HEK293 (cell line): ENCODE data around the gene TANC1.

Experiments
- CTCF ChIA-PET: fragments of 350-600 bp; formaldehyde crosslinking; extraction: SDS; loops from one replicate; lab custom pipeline; 2021; ENCODE audit warnings: antibody characterized with exemption; lab: Yijun Ruan, JAX
- POLR2A ChIA-PET: fragments of 300-600 bp; formaldehyde crosslinking; extraction: SDS; loops from one replicate; lab custom pipeline; 2020; ENCODE audit warnings: antibody characterized with exemption, inconsistent platforms; lab: Yijun Ruan, JAX
- H3K27ac ChIP-seq: fragments of 200-500 bp; sonication (Bioruptor generic); 2 replicates; pipeline ENCODE4 v1.5.1; 2014; ENCODE audit warnings: low read depth, low read length, control low read depth, inconsistent platforms; ENCODE audit errors: extremely low read depth
- H3K36me3 ChIP-seq, 2 experiments: fragments of 200-500 bp in 1 of 2; sonication (Bioruptor generic) in 1 of 2; 1 replicate in 1 of 2; 2 replicates in 1 of 2; pipeline ENCODE4 v1.5.1; 2014 to 2017; ENCODE audit warnings: inconsistent platforms in 2 of 2, low read length in 2 of 2; ENCODE audit not compliant: control insufficient read depth in 2 of 2, insufficient read depth in 1 of 2
- H3K4me1 ChIP-seq: fragments of 200-500 bp; sonication (Bioruptor generic); 2 replicates; pipeline ENCODE4 v1.5.1; 2014; ENCODE audit warnings: mild to moderate bottlenecking, low read length, inconsistent platforms; ENCODE audit not compliant: control insufficient read depth, insufficient read depth
- H3K4me3 ChIP-seq: 2 replicates; pipeline ENCODE4 v1.5.1; 2011; ENCODE audit warnings: low read depth, mild to moderate bottlenecking, control low read depth, low read length, moderate library complexity
- H3K9me3 ChIP-seq: fragments of 200-500 bp; sonication (Bioruptor generic); 2 replicates; pipeline ENCODE4 v1.5.1; 2014; ENCODE audit warnings: low read depth, low read length, inconsistent platforms; ENCODE audit not compliant: control insufficient read depth, insufficient read depth
- GLI4 ChIP-seq: fragments of 450-650 bp; formaldehyde crosslinking; IDR thresholded peaks from 2 replicates; pipeline ENCODE4 v1.5.1; 2016; ENCODE audit warnings: missing biosample characterization, missing genetic modification characterization
- HOXD13 ChIP-seq: sonication (generic); formaldehyde crosslinking; IDR thresholded peaks from 2 replicates; pipeline ENCODE4 v1.8.0; 2022; ENCODE audit warnings: missing genetic modification reagents, borderline replicate concordance
- PATZ1 ChIP-seq: fragments of 450-650 bp; formaldehyde crosslinking; IDR thresholded peaks from 2 replicates; pipeline ENCODE4 v1.5.1; 2016; ENCODE audit warnings: missing biosample characterization, missing genetic modification characterization
- PRDM6 ChIP-seq: fragments of 450-650 bp; formaldehyde crosslinking; IDR thresholded peaks from 2 replicates; pipeline ENCODE4 v1.5.1; 2017; ENCODE audit warnings: missing biosample characterization, missing genetic modification characterization
- REPIN1 ChIP-seq: fragments of 450-650 bp; formaldehyde crosslinking; IDR thresholded peaks from 2 replicates; pipeline ENCODE4 v1.5.1; 2017; ENCODE audit warnings: missing biosample characterization, missing genetic modification characterization, low read depth
- SCRT1 ChIP-seq: fragments of 450-650 bp; formaldehyde crosslinking; IDR thresholded peaks from 2 replicates; pipeline ENCODE4 v1.5.1; 2016; ENCODE audit warnings: missing biosample characterization, missing genetic modification characterization, borderline replicate concordance
- SCRT2 ChIP-seq: fragments of 450-650 bp; formaldehyde crosslinking; IDR thresholded peaks from 2 replicates; pipeline ENCODE4 v1.5.1; 2016; ENCODE audit warnings: missing biosample characterization, missing genetic modification characterization
- ZFHX2 ChIP-seq: fragments of 450-650 bp; formaldehyde crosslinking; conservative IDR thresholded peaks from 2 replicates; pipeline ENCODE4 v1.5.1; 2016; ENCODE audit warnings: missing biosample characterization, missing genetic modification characterization
- ZNF114 ChIP-seq: fragments of 450-650 bp; formaldehyde crosslinking; IDR thresholded peaks from 2 replicates; pipeline ENCODE4 v1.5.0; 2017; ENCODE audit warnings: missing biosample characterization, missing genetic modification characterization
- ZNF140 ChIP-seq: fragments of 450-650 bp; formaldehyde crosslinking; IDR thresholded peaks from 2 replicates; pipeline ENCODE4 v1.5.1; 2016; ENCODE audit warnings: missing biosample characterization, missing genetic modification characterization
- ZNF266 ChIP-seq: fragments of 450-650 bp; formaldehyde crosslinking; IDR thresholded peaks from 2 replicates; pipeline ENCODE4 v1.5.1; 2016; ENCODE audit warnings: missing biosample characterization, missing genetic modification characterization, low read depth
- ZNF274 ChIP-seq, 2 experiments: fragments of 200-500 bp in 1 of 2; fragments of 450-650 bp in 1 of 2; sonication (Bioruptor generic) in 1 of 2; formaldehyde crosslinking in 1 of 2; IDR thresholded peaks; 2 replicates each; pipeline versions ENCODE4 v1.5.1 to v1.6.1; 2014 to 2016; ENCODE audit warnings: borderline replicate concordance in 1 of 2, inconsistent platforms in 1 of 2, low read length in 1 of 2, missing biosample characterization in 1 of 2, missing genetic modification characterization in 1 of 2
- ZNF302 ChIP-seq: fragments of 450-650 bp; formaldehyde crosslinking; IDR thresholded peaks from 2 replicates; pipeline ENCODE4 v1.5.1; 2016; ENCODE audit warnings: missing biosample characterization, missing genetic modification characterization, low read depth
- ZNF335 ChIP-seq: fragments of 450-650 bp; formaldehyde crosslinking; conservative IDR thresholded peaks from 2 replicates; pipeline ENCODE4 v1.5.1; 2016; ENCODE audit warnings: missing biosample characterization, missing genetic modification characterization
- ZNF37A ChIP-seq: fragments of 450-650 bp; IDR thresholded peaks from 2 replicates; pipeline ENCODE4 v1.5.1; 2018; ENCODE audit warnings: missing biosample characterization, missing genetic modification characterization
- ZNF501 ChIP-seq: fragments of 450-650 bp; formaldehyde crosslinking; IDR thresholded peaks from 2 replicates; pipeline ENCODE4 v1.5.1; 2016; ENCODE audit warnings: missing biosample characterization, missing genetic modification characterization
- ZNF529 ChIP-seq: fragments of 450-650 bp; formaldehyde crosslinking; IDR thresholded peaks from 2 replicates; pipeline ENCODE4 v1.5.1; 2017; ENCODE audit warnings: missing genetic modification characterization, missing biosample characterization; ENCODE audit not compliant: insufficient replicate concordance
- ZNF571 ChIP-seq: fragments of 450-650 bp; formaldehyde crosslinking; IDR thresholded peaks from 2 replicates; pipeline ENCODE4 v1.5.0; 2017; ENCODE audit warnings: missing biosample characterization, missing genetic modification characterization
- ZNF830 ChIP-seq: fragments of 450-650 bp; IDR thresholded peaks from 2 replicates; pipeline ENCODE4 v1.5.0; 2018; ENCODE audit warnings: missing biosample characterization, missing genetic modification characterization, low read depth, mild to moderate bottlenecking, moderate library complexity
- ZSCAN16 ChIP-seq: fragments of 450-650 bp; formaldehyde crosslinking; IDR thresholded peaks from 2 replicates; pipeline ENCODE4 v1.5.1; 2016; ENCODE audit warnings: missing biosample characterization, missing genetic modification characterization
- TF ChIP-seq, protein P1 (sequence below): fragments of 450-650 bp; formaldehyde crosslinking; IDR thresholded peaks from 2 replicates; pipeline ENCODE4 v1.5.1; 2016; ENCODE audit warnings: missing biosample characterization, missing genetic modification characterization
- TF ChIP-seq, protein P2 (sequence below): fragments of 450-650 bp; formaldehyde crosslinking; conservative IDR thresholded peaks from 2 replicates; pipeline ENCODE4 v1.5.1; 2016; ENCODE audit warnings: low read depth, missing biosample characterization, missing genetic modification characterization
- TF ChIP-seq, protein P3 (sequence below): fragments of 450-650 bp; formaldehyde crosslinking; IDR thresholded peaks from 2 replicates; pipeline ENCODE4 v1.5.1; 2017; ENCODE audit warnings: missing biosample characterization, missing genetic modification characterization

The TANC1 gene

GRCh38 chr2:158943973-158944372 is 24.5 kb upstream of the TANC1 start:
- no peaks in the 10 kb centered on the region for H3K9me3 ChIP-seq
- no peak overlapping the region for H3K4me3 ChIP-seq
- peaks cover 3% of the 10 kb centered on the region for H3K4me1 ChIP-seq
- no peak overlapping the region for H3K27ac ChIP-seq
- CTCF ChIA-PET = no interaction called here
- TF ChIP-seq, protein P1, sequence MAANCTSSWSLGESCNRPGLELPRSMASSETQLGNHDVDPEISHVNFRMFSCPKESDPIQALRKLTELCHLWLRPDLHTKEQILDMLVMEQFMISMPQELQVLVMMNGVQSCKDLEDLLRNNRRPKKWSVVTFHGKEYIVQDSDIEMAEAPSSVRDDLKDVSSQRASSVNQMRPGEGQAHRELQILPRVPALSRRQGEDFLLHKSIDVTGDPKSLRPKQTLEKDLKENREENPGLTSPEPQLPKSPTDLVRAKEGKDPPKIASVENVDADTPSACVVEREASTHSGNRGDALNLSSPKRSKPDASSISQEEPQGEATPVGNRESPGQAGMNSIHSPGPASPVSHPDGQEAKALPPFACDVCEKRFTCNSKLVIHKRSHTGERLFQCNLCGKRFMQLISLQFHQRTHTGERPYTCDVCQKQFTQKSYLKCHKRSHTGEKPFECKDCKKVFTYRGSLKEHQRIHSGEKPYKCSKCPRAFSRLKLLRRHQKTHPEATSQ (tag by site-specific recombination) = no peak
- TF ChIP-seq ZNF114 (no peak), ZNF274 (IDR thresholded peaks at IDR 0.05; ENCODE audit: low read length) (no peak), ZNF274 (tag by site-specific recombination; IDR thresholded peaks at IDR 0.05; ENCODE audit: borderline replicate concordance) (no peak)
- POLR2A ChIA-PET = no interaction called here
- H3K36me3 ChIP-seq = no peaks in the 10 kb centered on the region

GRCh38 chr2:158948964-158949699 is 19.3 kb upstream of the TANC1 start:
- CTCF ChIA-PET = no interaction called here
- H3K9me3 ChIP-seq = no peaks in the 10 kb centered on the region
- H3K4me1 ChIP-seq = peaks cover 15% of the 10 kb centered on the region
- POLR2A ChIA-PET = no interaction called here
- H3K27ac ChIP-seq = peak overlapping the region; percentile 40; the same call in 1 of the 2 replicates
- no peaks in the 10 kb centered on the region for H3K36me3 ChIP-seq
- no peak overlapping the region for H3K4me3 ChIP-seq
- no peak for TF ChIP-seq ZNF571 (tag by site-specific recombination)
- TF ChIP-seq, protein P2, sequence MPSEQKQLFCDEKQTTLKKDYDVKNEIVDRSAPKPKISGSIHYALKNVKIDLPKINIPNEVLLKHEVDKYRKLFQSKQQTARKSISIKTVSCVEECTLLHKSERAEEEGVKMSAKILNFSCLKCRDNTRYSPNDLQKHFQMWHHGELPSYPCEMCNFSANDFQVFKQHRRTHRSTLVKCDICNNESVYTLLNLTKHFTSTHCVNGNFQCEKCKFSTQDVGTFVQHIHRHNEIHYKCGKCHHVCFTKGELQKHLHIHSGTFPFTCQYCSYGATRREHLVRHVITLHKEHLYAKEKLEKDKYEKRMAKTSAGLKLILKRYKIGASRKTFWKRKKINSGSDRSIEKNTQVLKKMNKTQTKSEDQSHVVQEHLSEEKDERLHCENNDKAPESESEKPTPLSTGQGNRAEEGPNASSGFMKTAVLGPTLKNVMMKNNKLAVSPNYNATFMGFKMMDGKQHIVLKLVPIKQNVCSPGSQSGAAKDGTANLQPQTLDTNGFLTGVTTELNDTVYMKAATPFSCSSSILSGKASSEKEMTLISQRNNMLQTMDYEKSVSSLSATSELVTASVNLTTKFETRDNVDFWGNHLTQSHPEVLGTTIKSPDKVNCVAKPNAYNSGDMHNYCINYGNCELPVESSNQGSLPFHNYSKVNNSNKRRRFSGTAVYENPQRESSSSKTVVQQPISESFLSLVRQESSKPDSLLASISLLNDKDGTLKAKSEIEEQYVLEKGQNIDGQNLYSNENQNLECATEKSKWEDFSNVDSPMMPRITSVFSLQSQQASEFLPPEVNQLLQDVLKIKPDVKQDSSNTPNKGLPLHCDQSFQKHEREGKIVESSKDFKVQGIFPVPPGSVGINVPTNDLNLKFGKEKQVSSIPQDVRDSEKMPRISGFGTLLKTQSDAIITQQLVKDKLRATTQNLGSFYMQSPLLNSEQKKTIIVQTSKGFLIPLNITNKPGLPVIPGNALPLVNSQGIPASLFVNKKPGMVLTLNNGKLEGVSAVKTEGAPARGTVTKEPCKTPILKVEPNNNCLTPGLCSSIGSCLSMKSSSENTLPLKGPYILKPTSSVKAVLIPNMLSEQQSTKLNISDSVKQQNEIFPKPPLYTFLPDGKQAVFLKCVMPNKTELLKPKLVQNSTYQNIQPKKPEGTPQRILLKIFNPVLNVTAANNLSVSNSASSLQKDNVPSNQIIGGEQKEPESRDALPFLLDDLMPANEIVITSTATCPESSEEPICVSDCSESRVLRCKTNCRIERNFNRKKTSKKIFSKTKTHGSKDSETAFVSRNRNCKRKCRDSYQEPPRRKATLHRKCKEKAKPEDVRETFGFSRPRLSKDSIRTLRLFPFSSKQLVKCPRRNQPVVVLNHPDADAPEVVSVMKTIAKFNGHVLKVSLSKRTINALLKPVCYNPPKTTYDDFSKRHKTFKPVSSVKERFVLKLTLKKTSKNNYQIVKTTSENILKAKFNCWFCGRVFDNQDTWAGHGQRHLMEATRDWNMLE = no peak
- TF ChIP-seq GLI4 (tag by site-specific recombination) = no peak
- TF ChIP-seq SCRT1 (tag by site-specific recombination) = no peak
- no peak for TF ChIP-seq ZNF529
- TF ChIP-seq SCRT2 (tag by site-specific recombination) = no peak
- TF ChIP-seq PATZ1 = no peak
- TF ChIP-seq ZSCAN16 (tag by site-specific recombination) = no peak
- TF ChIP-seq ZNF140 (tag by site-specific recombination) = no peak
- peak; percentile 74 for TF ChIP-seq ZNF335 (tag by site-specific recombination)
- no peak for TF ChIP-seq ZNF501 (tag by site-specific recombination)
- TF ChIP-seq ZNF37A (tag by site-specific recombination) = no peak
- TF ChIP-seq HOXD13 (CRISPR knock-in tag) = peak; percentile 56; the same call in 1 of the 2 replicates
- no peak for TF ChIP-seq REPIN1
- no peak for TF ChIP-seq ZNF302
- TF ChIP-seq ZNF830 = no peak
- TF ChIP-seq ZNF266 (tag by site-specific recombination) = no peak
- TF ChIP-seq, protein P3, sequence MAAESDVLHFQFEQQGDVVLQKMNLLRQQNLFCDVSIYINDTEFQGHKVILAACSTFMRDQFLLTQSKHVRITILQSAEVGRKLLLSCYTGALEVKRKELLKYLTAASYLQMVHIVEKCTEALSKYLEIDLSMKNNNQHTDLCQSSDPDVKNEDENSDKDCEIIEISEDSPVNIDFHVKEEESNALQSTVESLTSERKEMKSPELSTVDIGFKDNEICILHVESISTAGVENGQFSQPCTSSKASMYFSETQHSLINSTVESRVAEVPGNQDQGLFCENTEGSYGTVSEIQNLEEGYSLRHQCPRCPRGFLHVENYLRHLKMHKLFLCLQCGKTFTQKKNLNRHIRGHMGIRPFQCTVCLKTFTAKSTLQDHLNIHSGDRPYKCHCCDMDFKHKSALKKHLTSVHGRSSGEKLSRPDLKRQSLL = no peak
- TF ChIP-seq ZFHX2 (tag by site-specific recombination) = no peak
- TF ChIP-seq PRDM6 (tag by site-specific recombination) = peak; percentile 69
